Epithelial cell of umbilical artery (primary cell): ENCODE results near the gene PNPT1. TPM values are rescaled to one million over a fixed set of nuclear protein-coding genes. Genes with fewer than 3 reads are reported as not detected.

Experiments used
- total RNA-seq: library from RNA; depleted of rRNA; stranded (reverse); fragments of >200 nt; gene quantifications from 2 replicates; pipeline ENCODE4 v1.2.3, GENCODE V29; 2014

The PNPT1 gene
- total RNA-seq = 50.0 and 60.2 TPM in 2 replicates

DNA sequence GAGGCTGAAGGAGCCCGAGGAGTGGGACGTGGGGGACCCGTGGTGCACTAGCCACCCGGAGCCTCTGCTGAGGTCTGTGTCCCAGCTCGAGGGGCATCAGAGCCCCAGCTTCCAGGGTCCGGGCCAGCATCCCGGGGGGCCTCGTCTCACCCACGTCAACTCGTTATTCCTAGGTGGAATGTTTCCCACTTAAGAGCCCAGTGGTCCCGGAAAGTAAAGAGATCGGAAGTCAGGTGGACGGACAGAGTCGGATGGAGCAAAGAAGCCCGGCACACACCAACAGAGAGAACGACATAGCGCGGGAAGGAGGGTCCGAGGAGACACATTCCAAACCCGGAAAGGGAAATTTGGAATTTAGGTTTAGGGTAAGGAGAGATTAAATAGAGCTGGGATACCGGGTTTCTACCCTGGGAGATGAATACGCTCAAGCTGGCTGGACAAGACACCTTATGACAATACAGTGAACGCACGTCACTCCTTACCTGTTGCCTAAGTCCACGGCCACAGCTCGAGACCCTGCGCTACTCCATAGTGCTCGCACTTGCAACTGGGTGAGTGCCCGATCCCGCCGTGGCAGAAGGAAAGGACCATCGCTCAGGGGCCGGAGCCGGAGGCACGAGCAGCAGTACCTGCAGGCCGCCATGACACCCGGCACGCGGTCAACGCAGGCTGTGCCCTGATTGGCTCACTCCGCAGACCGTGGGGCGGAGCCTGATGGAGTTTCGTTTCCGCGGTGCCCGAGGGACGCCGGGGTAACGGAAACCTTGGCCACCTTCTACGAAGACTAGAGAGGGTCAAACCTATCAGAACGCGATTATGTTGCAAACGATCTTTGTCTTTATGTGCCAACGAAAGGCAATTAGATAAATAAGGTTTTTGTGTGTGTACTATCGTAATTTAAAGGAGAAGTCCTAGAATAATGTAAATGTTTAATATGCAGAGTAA, at the start of gene PNPT1:
PNPT1 (minus strand) TSS at position 664 of the 945 bp plus-strand sequence; CDS start at position 643, 21 bp downstream.

DNA sequence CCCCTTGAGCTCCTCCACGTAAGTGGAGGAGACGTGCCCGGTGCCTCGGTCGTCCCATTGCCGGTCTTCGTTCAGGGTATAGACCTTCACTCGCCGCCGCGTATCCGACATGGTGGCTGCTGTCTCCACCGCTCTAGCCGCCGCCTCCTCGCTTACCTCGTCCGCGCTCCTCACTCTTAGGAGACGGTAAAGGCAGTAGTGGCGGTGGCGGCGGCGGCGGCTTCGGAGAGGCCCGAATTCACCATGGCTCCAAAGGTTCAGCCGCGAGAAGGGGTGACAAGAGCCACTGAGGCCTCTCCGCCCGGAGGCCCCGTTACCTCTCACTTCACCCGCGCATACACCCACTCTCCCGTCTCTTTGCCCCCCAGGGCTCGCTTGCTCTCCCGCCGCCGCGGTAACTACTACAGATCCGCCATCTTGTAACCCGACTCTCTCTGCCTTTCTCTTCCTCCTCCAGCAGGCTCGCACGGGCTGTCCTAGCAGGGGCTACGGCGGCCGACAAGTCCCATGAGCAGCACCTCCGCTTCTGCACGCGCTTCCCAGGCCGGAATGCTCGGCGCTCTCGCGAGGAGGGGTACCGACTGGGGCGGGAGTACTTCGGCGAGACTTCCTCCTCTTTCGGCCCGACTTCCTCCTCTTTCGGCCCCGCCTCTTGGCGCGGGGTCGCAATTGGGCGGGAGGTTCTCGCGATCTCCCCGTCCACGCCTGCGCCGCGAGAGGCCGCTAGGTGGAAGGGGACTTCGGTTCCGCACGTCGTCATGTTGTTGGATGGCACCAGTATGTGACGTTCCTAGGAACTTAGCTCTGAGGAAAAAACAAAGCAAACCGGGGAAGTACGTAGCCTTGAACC, 76.2 kb downstream of the PNPT1 start, which contains the start of gene PPP4R3B:
PPP4R3B (minus strand) TSS at position 448 of the 850 bp plus-strand sequence; CDS start at position 111, 337 bp downstream.

Other genes with a start within 250 kb of the PNPT1 start
- 21.1 and 27.5 TPM in 2 replicates for gene CFAP36, start 174.1 kb downstream of the PNPT1 start, total RNA-seq
- 39.3 and 57.8 TPM in 2 replicates for gene PPP4R3B, start 76.2 kb downstream of the PNPT1 start, total RNA-seq
- 1,703 and 3,226 TPM in 2 replicates for gene EFEMP1, start 229.9 kb upstream of the PNPT1 start, total RNA-seq